GM18508 (cell line): Measurements from ENCODE around the gene PLCB2.

Experiments used
- ATAC-seq: cut with Tn5 transposase; IDR thresholded peaks from one replicate; pipeline ENCODE4 v1.9.1; 2021; ENCODE audit warnings: moderate number of reproducible peaks; ENCODE audit not compliant: insufficient read depth, unreplicated experiment

The PLCB2 gene

GRCh38 chr15:40327457-40327856 lies 19.7 kb upstream of the PLCB2 start:
- ATAC-seq = no peak

GRCh38 chr15:40325700-40326099 lies 18.0 kb upstream of the PLCB2 start:
- ATAC-seq = no peak

GRCh38 chr15:40325188-40325587 lies 17.5 kb upstream of the PLCB2 start:
- no peak for ATAC-seq

GRCh38 chr15:40323953-40324937 lies 16.5 kb upstream of the PLCB2 start:
- no peak for ATAC-seq

GRCh38 chr15:40323239-40323952 lies 15.7 kb upstream of the PLCB2 start, which contains the start of gene INAFM2:
TSS of gene INAFM2 (plus strand) at chr15:40323692. CDS start at chr15:40324056, 364 bp downstream.
- peak; percentile 77 for ATAC-seq

GRCh38 chr15:40322531-40323238 lies 14.9 kb upstream of the PLCB2 start:
- ATAC-seq = no peak

GRCh38 chr15:40320931-40321371 lies 13.2 kb upstream of the PLCB2 start:
- no peak for ATAC-seq

GRCh38 chr15:40320409-40320808 lies 12.7 kb upstream of the PLCB2 start:
- no peak for ATAC-seq

GRCh38 chr15:40317580-40317979 lies 9.8 kb upstream of the PLCB2 start:
- ATAC-seq = no peak

- no peak for ATAC-seq
These were observed 9.2 kb upstream of the PLCB2 start for GRCh38 chr15:40316931-40317330.

GRCh38 chr15:40314723-40315276 lies 7.1 kb upstream of the PLCB2 start:
- ATAC-seq = no peak

GRCh38 chr15:40313531-40314398 lies 6.0 kb upstream of the PLCB2 start:
- no peak for ATAC-seq

- ATAC-seq = no peak
These were observed 4.8 kb upstream of the PLCB2 start for GRCh38 chr15:40312370-40313158.

- no peak for ATAC-seq
These were observed 3.3 kb upstream of the PLCB2 start for GRCh38 chr15:40310993-40311392.

- no peak for ATAC-seq
These were observed 2.5 kb upstream of the PLCB2 start for GRCh38 chr15:40310001-40310959.

GRCh38 chr15:40309344-40309862 lies 1.7 kb upstream of the PLCB2 start:
- ATAC-seq = no peak

- no peak for ATAC-seq
These were observed 827 bp downstream of the PLCB2 start for GRCh38 chr15:40306908-40307307.
